HepG2 (cell line): ENCODE measurements around the gene ZBTB46. TPM values are rescaled to one million over a fixed set of nuclear protein-coding genes. Genes with fewer than 3 reads are reported as not detected.
"Not testable (repeated sequence)": the region's sequence is repeated elsewhere in the genome, so short reads cannot be mapped to it uniquely, and the experiment has no call there.

Experiments
- ATAC-seq: fragments of 200-7000 bp; cut with Tn5 transposase; 3 replicates; pipeline ENCODE4 v1.9.1; 2020; ENCODE audit warnings: mild to moderate bottlenecking, moderate library complexity
- BruUV-seq: library from RNA; stranded (reverse); fragments of 400-500 nt; replicated peaks from 2 replicates; lab custom pipeline; 2021; lab: Mats Ljungman, UMichigan
- CTCF ChIA-PET: fragments of 300-600 bp; formaldehyde crosslinking; extraction: SDS; loops from one replicate; lab custom pipeline; 2021; ENCODE audit warnings: low total read pairs, inconsistent platforms, low intra/inter-chr PET ratio; lab: Yijun Ruan, JAX
- POLR2A ChIA-PET: fragments of 350-600 bp; sonication (Branson Sonifier 250); formaldehyde crosslinking; loops from one replicate; lab custom pipeline; 2020; ENCODE audit warnings: antibody characterized with exemption, inconsistent platforms; lab: Yijun Ruan, JAX
- DNase-seq: peaks from one replicate; pipeline ENCODE4 v3.0.0-alpha.2; 2015; ENCODE audit warnings: low spot score
- FAIRE-seq: peaks from 3 replicates; lab custom pipeline; 2011; peaks lifted over from hg19 to GRCh38; lab: Jason Lieb, UNC
- H2AFZ ChIP-seq: one replicate; pipeline ENCODE4 v1.6.1; 2011; ENCODE audit warnings: low read length, inconsistent platforms
- H3K27ac ChIP-seq: fragments of 300-600 bp; 3 replicates; pipeline ENCODE4 v1.8.0; 2011; ENCODE audit warnings: mixed run types, mild to moderate bottlenecking, mixed read lengths, low read length, inconsistent platforms; ENCODE audit not compliant: insufficient read depth; ENCODE audit errors: extremely low read length
- H3K27me3 ChIP-seq, 2 experiments: fragments of 200-600 bp in 1 of 2; 2 replicates in 1 of 2; 3 replicates in 1 of 2; pipeline versions ENCODE4 v1.6.0 to v1.8.0; 2011; ENCODE audit warnings: low read length in 2 of 2, mild to moderate bottlenecking in 2 of 2, moderate library complexity in 2 of 2, inconsistent platforms in 1 of 2; ENCODE audit not compliant: insufficient read depth in 2 of 2, control insufficient read depth in 1 of 2
- H3K36me3 ChIP-seq, 2 experiments: fragments of 200-600 bp in 1 of 2; replicated peaks in 1 of 2; 2 replicates in 1 of 2; 3 replicates in 1 of 2; pipeline versions ENCODE4 v1.5.1 to v1.8.0; 2011; ENCODE audit warnings: low read length in 2 of 2, inconsistent platforms in 1 of 2; ENCODE audit not compliant: insufficient read depth in 2 of 2, control insufficient read depth in 1 of 2
- H3K4me1 ChIP-seq: 2 replicates; pipeline ENCODE4 v1.5.1; 2012; ENCODE audit warnings: low read length, inconsistent platforms; ENCODE audit not compliant: insufficient read depth
- H3K4me2 ChIP-seq: 2 replicates; pipeline ENCODE4 v1.6.0; 2011; ENCODE audit warnings: low read depth, low read length, inconsistent platforms
- H3K4me3 ChIP-seq, 3 experiments: fragments of 200-600 bp in 1 of 3; sonication (generic), shearing (Covaris generic) in 1 of 3; replicated peaks in 1 of 3; 2 replicates each; pipeline ENCODE4 v1.5.1; 2011 to 2016; ENCODE audit warnings: low read length in 3 of 3, inconsistent platforms in 2 of 3, low read depth in 2 of 3, mild to moderate bottlenecking in 2 of 3, control low read depth in 1 of 3, mixed read lengths in 1 of 3; ENCODE audit not compliant: insufficient read depth in 1 of 3
- H3K79me2 ChIP-seq: one replicate; pipeline ENCODE4 v1.6.1; 2011; ENCODE audit warnings: low read length, inconsistent platforms; ENCODE audit not compliant: insufficient read depth
- H3K9ac ChIP-seq: 2 replicates; pipeline ENCODE4 v1.6.0; 2011; ENCODE audit warnings: mild to moderate bottlenecking, low read depth, low read length, inconsistent platforms; ENCODE audit not compliant: insufficient read depth
- H3K9me3 ChIP-seq: 2 replicates; pipeline ENCODE4 v1.5.1; 2012; ENCODE audit warnings: mild to moderate bottlenecking, low read length
- H4K20me1 ChIP-seq: 2 replicates; pipeline ENCODE4 v1.6.0; 2011; ENCODE audit warnings: inconsistent platforms, mild to moderate bottlenecking, low read length, moderate library complexity; ENCODE audit not compliant: insufficient read depth
- NFYB ChIP-seq: sonication (generic); formaldehyde crosslinking; IDR thresholded peaks from 2 replicates; pipeline ENCODE4 v1.4.0; 2020; ENCODE audit warnings: missing genetic modification reagents
- NFYC ChIP-seq: IDR thresholded peaks from 2 replicates; pipeline ENCODE4 v1.6.1; 2016; ENCODE audit warnings: missing genetic modification reagents, missing compliant biosample characterization
- ZNF280B ChIP-seq: sonication (generic); formaldehyde crosslinking; IDR thresholded peaks from 2 replicates; pipeline ENCODE4 v1.5.0; 2020; ENCODE audit warnings: missing genetic modification reagents, mild to moderate bottlenecking, borderline replicate concordance
- WGBS: methylation state at CpG from one replicate; pipeline ENCODE4 v1.1.6; 2017; ENCODE audit warnings: low lambda C conversion rate; 5-methylcytosine and 5-hydroxymethylcytosine counted together
- in situ Hi-C: cut with HindIII; loops from 2 replicates; pipeline ENCODE4 v1.10.0; 2017; ENCODE audit warnings: low pct_unique_long_range_greater_than_20kb; ENCODE audit not compliant: extremely low pct_ligation_motif_present
- intact Hi-C: fragments of 100-400 bp; cut with micrococcal nuclease; formaldehyde crosslinking; loops from one replicate; pipeline ENCODE4 v1.10.0; 2022; ENCODE audit not compliant: unreplicated experiment
- polyA plus RNA-seq, 8 experiments: library from polyadenylated mRNA; depleted of rRNA in 3 of 8; stranded (reverse) in 7 of 8; unstranded in 1 of 8; fragments of >200 nt; fragmentation: Illumina TruSeq in 4 of 8; extraction: Trizol in 4 of 8; gene quantifications; 2 replicates each; pipeline versions ENCODE4 v1.2.1 to v1.2.3, GENCODE V29; 2011 to 2016; ENCODE audit warnings: low read depth in 4 of 8, missing spikeins in 1 of 8, mixed read lengths in 1 of 8; ENCODE audit not compliant: insufficient read depth in 1 of 8
- total RNA-seq, 5 experiments: library from RNA; depleted of rRNA; stranded (reverse); fragments of >200 nt; fragmentation: Illumina TruSeq; extraction: Trizol; gene quantifications; 2 replicates each; pipeline ENCODE4 v1.2.3, GENCODE V29; 2016; ENCODE audit warnings: low read depth in 1 of 5

Gene ZBTB46
- total and polyA plus RNA-seq, 2 of the 13 experiments (the other 11 are each of a cell fraction or from before 2014, with no cell fraction given): 1.6 to 13.5 TPM

- H3K36me3 ChIP-seq, H2AFZ ChIP-seq, H4K20me1 ChIP-seq, ATAC-seq, H3K9ac ChIP-seq, H3K4me3 ChIP-seq, H3K27ac ChIP-seq, H3K4me1 ChIP-seq, in situ Hi-C loops, H3K79me2 ChIP-seq, H3K9me3 ChIP-seq, H3K4me2 ChIP-seq, POLR2A ChIA-PET, H3K27me3 ChIP-seq, BruUV-seq, intact Hi-C loops: not testable (repeated sequence)
- peak; percentile 78 for TF ChIP-seq NFYC (CRISPR knock-in tag)
- peak; percentile 82 for TF ChIP-seq NFYB (CRISPR knock-in tag)
- 71% methylated on average over 2 of the region's 2 CpGs for WGBS
- DNase-seq (peak; percentile 37), FAIRE-seq (peak; percentile 18)
- CTCF ChIA-PET: interaction anchor here (1.2 kb wide), 1 partner anchor 15 kb away, joined by 3 read pairs; no protein-coding TSS in a partner anchor
These were observed 29.9 kb downstream of the ZBTB46 start for GRCh38 chr20:63801174-63801573.

- H4K20me1 ChIP-seq, H3K27me3 ChIP-seq, H3K4me1 ChIP-seq, H3K4me2 ChIP-seq, H2AFZ ChIP-seq, CTCF ChIA-PET, ATAC-seq, H3K79me2 ChIP-seq, H3K9ac ChIP-seq, BruUV-seq, POLR2A ChIA-PET, H3K27ac ChIP-seq, DNase-seq, H3K4me3 ChIP-seq, H3K9me3 ChIP-seq, H3K36me3 ChIP-seq, intact Hi-C loops: not testable (repeated sequence)
- WGBS: 93% methylated on average over 16 of the region's 27 CpGs
- 0 out of 2 replicates have a peak, but pooled peaks have one; percentile 31 for TF ChIP-seq ZNF280B
- TF ChIP-seq, all 625 proteins: peak for 1; not testable (repeated sequence) for 624
- in situ Hi-C loops, FAIRE-seq: not testable (repeated sequence)
These were observed 30.7 kb downstream of the ZBTB46 start for GRCh38 chr20:63800411-63800810.
